HG03175 (cell line): Measurements from ENCODE around the gene ADPRS.

Experiments
- ATAC-seq: cut with Tn5 transposase; IDR thresholded peaks from one replicate; pipeline ENCODE4 v1.9.1; 2021; ENCODE audit warnings: mild to moderate bottlenecking, moderate library complexity; ENCODE audit not compliant: unreplicated experiment

Gene ADPRS, protein sequence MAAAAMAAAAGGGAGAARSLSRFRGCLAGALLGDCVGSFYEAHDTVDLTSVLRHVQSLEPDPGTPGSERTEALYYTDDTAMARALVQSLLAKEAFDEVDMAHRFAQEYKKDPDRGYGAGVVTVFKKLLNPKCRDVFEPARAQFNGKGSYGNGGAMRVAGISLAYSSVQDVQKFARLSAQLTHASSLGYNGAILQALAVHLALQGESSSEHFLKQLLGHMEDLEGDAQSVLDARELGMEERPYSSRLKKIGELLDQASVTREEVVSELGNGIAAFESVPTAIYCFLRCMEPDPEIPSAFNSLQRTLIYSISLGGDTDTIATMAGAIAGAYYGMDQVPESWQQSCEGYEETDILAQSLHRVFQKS

DNA sequence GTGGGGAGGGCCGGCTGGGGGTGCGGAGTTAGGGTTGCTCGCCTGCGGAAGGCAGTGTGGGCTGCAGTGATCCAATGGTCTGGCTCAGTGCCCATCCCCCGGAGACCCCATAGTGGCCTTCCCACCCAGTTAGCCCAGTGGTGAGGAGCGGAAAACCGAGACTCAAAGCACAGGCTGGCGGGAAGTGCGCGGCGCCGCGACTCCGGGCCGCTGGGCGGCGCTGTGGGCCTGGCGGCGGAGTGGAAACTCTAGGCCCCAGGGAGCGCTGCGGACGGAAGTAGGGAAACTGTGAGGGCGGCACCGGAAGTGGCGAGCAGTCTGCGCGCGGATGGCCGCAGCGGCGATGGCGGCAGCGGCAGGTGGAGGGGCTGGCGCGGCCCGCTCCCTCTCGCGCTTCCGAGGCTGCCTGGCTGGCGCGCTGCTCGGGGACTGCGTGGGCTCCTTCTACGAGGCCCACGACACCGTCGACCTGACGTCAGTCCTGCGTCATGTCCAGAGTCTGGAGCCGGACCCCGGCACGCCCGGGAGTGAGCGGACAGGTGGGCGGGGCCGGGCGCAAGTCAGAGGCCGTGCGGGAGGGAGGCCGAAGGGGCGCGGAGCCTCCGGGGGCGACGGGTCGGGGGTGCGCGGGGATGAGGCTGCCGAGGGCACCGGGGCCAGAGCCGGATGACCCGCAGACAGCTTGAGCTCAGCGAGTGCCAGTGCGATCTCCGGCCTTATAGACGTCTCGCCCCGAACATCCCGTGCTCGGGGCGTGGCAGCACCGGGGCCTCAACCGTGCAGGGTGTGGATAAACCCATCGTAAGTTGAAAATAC is at the start of gene ADPRS:
Gene ADPRS, plus strand, starts transcription at position 316 of the 816 bp plus-strand sequence. Its CDS starts 13 bp downstream, at position 329.
- ATAC-seq = peak; percentile 82

DNA sequence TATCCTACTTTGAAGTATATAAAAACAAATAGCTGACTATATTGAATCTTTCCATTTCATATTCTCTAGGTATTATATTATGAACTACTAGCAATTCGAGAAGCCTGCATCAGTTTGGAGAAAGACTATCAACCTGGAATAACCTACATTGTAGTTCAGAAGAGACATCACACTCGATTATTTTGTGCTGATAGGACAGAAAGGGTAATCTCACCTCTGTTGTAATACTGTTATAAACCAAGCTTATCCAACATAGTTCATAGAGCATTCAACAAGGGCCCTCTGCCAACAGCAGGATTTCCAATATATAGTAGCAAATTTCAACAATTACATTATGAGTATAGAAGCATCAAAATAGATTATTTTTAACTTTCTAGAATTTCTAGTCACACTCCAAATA is 48.5 kb upstream of the ADPRS start:
- no peak for ATAC-seq

DNA sequence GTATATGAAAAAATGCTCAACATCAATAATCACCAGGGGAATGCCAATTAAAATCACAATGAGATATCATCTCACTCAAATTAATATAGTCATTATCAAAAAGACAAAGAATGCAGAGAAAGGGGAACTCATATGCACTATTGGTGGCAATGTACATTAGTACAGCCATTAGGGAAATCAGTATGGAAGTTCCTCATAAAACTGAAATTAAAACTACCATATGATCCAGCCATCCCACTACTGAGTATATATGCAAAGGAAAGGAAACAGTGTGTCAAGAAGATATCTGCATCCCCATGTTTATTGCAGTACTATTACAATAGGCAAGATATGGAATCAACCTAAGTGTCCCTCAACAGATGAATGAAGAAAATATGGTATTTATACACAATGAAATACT is 36.9 kb upstream of the ADPRS start:
- no peak for ATAC-seq

DNA sequence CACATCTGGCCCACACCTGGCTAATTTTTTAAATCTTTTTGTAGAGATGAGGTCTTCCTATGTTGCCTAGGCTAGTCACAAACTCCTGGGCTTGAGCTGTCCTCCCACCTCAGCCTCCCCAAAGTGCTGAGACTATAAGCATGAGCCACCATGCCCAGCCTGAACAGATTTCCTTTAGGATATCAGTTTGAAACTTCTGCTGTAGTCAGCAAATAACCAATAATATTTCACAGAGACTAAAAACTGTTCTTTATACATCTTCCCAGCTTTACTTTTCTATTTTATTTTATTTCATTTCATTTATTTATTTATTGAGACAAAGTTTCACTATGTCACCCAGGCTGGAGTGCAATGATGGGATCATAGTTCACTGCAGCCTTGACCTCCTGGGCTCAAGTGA is 34.7 kb upstream of the ADPRS start:
- ATAC-seq = no peak

DNA sequence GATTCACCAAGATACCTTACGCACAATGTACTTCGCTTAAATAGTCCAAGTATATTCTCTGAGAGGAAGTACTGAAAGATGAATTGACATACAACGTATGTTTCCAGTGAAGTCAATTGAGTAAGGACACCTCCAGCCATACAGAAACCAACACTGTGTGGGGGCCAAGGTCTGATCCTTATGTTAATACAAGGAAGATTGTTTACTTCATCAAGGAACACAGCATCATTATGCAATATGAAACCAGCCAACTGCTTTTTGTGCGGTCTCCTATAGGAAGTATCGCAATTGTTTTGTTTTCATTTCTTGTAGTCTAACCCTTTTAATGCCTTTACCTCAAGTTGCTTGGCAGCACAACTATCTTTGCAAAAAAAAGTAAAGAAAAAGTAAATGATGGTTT is 33.0 kb upstream of the ADPRS start:
- no peak for ATAC-seq

DNA sequence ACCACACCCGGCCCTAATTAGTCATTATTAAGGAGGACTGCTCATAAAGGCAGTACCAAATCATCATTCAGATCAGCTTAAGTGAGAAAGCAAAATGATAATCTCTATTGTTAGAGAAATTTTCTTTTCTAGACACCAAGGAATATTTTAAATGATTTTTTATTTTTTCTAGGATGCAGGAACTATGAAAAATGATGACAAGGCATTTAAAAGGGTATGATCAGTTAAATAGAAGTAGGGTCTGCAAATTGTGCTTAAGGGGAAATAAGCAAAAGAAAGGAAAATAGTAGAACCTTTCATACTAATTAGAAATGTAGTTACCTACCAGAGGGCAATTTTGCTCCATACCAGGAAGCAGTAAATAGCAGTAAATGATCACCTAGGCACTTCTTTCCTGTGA is 26.4 kb upstream of the ADPRS start:
- ATAC-seq = no peak

DNA sequence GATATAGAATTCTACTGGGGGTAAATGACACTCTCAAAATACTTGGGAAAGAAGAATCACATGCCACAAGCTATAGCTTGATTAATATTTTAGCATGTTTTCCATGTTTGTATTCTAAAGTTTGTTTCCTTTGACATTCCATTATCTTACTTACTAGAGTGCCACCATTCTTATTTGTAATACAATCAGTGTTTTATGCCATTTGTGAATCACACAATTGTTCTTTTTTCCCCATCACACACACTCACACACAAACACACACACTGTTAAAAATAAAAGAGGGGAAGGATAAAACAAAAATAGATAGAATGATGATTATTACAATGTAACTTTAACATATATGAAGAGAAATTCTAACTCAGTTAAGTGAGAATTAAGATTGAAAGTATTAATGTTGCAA is 20.8 kb upstream of the ADPRS start:
- no peak for ATAC-seq

DNA sequence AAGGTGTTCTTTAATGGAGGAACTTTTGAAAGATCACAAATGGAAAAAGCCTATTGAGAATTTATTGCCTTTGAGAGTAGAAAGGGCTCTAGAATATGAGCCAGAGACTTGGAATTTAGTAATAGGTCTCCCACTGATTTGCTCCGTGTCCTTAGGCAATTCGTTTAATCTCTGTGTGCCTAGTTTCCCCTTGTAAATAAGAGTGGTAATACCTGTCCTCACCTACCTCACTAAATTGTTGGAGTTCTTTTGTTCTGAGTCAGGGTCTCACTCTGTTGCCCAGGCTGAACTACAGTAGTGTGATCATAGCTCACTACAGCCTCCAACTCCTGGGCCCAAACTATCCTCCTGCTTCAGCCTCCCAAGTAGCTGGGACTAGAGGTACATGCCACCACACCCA is 19.8 kb upstream of the ADPRS start:
- ATAC-seq = no peak

DNA sequence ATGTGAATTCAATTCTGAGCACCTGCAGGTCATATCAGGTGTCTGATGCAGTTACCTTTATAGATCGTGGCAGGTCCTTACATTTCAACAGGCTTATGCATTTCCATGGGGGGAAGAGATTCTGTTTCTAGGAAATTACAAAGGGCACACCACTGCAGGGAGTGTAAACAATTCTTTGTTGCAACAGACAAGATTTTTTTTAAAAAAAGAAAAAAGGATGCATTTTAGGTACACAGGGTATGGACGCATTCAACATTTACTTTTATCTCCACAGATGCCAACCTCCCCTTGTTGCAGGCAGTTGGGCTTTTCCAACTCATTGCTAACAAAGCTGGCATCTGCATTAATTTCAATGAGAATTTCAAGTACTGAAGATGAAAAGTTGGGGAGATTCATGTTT is 18.3 kb upstream of the ADPRS start:
- no peak for ATAC-seq

DNA sequence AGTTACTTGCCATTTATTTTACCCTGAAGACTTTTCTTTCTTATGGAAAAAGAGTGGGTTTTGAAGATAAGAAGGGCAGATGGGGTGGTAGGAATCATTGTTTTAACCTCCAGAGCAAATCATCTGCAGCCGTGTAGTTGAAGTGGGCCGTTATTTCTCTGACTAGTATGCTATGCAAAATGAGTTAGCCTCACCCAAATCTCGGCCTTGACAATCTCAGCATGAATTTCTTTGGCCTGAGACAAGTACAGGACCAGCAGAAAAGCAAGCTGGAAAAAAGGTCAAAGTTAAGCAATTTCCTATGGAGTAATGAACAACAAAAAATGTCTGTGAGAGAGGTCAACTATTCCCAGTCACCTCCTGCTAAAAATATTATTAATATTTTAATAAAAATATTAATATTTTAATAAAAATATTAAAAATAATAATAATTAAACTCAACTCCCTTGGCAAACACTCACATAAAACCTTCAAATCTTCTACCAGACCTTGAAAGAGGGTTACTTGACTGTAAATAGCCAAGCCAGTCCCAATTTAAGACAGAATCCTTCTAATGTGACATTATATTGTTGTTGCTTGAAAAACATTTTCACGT is 11.6 kb upstream of the ADPRS start:
- ATAC-seq = no peak

DNA sequence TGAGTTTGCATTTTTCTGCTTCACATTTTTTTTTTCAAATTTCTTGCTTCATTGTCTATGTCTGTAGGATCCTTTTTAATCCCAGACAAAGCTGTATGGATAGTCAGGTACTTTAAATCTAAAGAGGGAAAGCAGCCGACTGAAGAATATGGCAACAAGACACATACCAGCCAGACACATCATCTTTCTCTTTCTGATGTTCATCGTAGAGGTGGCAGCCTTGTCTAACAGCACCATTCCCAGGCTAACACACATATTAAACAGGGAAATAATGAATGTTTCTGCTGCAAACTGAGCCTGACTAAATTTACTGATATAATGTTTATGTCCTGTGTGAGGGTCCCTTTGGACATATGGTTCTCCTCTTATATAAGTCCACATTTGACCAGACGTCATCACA is 8.5 kb upstream of the ADPRS start:
- ATAC-seq = no peak

DNA sequence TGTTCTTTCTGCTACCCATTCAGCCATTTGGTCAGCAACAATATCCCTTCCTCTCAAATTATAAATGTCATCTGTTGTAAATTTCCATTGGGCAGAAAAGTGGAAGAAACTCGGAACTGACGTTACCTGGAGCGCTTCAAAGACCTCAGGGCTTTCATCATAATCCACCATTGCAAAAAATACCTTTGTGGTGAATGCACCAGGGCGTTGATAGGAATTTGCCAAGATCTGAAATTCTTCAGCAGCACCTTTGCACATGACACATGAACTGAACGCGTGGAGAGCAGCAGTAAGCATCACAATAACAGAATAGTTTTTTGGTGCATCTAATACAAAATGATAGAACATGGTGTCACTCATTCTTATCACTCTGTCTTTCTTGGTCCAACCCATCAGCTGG is 7.9 kb upstream of the ADPRS start:
- ATAC-seq = no peak

DNA sequence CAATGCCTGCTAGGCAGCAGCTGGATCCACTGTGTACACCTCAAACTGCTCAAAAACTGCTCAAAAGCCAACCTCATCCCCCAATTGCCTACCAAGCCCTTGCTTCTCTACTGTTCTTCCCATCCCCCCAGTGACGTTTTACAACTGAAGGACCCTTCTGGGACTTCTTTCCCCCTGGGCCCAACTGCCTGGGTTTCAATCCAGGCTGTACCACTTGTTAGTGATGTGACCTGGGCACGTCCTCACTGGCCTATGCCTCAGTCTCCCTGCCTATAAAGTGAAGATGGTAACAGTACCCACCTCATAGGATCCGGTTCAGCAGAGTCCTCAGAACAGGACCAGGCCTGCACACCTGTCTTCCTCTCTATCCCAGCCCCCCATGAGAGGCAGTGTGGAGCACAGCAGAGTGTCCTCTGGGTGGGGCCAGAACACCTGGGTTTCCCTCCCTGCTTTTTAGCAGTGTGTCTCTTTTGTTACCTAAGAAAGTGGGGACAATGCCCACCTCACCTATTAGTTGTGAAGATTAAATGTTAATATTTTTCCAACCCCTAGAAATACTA is 6.7 kb upstream of the ADPRS start:
- ATAC-seq = no peak

DNA sequence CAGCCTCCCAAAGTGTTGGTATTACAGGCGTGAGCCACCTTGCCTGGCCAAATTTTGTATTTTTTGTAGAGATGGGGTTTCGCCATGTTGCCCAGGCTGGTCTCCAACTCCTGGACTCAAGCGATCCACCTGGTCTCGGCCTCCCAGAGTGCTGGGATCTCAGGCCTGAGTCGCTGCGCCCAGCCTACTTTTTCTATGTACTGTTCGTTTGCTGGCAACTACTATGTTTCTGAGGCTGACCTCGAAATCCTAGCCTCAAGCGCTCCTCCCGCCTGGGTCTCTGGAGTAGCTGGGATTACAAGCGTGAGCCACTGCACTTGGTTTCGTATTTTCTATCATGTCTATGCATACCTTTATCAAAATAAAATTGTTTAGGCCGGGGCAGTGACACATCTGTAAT is 5.5 kb upstream of the ADPRS start:
- no peak for ATAC-seq

DNA sequence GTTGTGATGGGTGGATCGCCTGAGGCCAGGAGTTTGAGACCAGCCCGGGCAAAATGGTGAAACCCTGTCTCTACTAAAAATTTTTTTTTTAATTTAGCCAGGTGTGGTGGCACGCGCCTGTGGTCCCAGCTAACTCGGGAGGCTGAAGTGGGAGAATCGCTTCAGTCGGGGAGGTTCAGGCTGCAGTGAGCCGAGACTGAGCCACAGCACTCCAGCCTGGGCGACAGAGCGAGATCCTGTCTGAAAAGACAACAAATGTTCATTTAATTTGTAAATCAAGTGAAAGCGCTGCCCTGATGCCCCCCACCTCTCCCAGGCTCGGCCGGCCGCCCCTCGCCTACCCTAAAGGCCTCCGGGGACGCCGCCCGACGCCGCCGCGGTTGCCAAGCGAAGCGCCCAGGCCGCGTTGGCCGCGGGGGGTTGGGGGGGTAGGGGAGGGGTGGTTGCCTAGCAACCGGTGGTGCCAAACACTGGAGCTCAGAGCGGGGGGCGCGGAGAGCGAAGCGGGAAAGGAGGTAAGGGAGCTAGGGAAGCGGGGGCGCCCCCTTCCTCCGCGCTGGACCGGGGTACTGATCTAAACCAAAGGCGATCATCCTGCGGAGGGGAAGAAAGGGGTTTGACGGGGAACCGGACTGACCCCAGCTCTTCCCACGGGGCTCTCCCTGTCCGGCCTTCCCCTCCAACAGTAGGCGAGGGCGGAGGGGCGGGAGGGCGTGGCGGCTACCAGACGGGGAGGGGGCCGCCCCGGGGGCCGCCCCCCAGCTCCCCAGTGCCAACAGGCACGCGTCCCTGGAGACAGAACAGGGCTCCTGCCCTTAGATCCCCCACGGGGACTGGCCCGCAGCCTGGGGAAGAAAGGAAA is 4.8 kb upstream of the ADPRS start, which contains the start of gene TEKT2:
Gene TEKT2, plus strand, starts transcription at position 460 of the 862 bp plus-strand sequence. CDS start 828 bp downstream, outside the sequence.
- no peak for ATAC-seq

DNA sequence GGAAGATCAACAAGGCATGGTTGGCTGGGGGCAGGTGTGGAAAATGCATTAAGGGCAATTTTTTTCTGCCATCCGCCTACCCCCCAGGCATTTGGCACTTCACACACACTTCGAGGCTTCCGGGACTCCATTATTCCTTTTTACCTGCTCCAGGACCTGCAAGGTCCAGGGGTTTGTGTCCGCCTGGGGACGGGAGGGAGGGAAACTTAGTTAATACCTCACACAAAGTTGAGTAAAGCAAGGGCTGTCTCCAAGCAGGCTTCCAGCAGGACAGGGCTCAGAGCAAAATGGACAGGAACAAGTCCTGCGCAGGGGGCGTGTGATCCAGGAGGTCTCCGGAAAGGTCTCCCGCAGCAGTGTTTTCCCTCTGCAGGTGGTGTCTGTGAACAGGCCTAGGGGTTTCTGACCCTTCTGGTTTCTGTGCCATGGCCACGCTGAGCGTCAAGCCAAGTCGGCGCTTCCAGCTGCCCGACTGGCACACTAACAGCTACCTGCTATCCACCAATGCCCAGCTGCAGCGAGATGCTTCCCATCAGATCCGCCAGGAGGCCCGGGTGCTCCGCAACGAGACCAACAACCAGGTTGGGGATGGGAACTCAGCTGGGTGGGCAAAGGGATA is 4.1 kb upstream of the ADPRS start:
- no peak for ATAC-seq

DNA sequence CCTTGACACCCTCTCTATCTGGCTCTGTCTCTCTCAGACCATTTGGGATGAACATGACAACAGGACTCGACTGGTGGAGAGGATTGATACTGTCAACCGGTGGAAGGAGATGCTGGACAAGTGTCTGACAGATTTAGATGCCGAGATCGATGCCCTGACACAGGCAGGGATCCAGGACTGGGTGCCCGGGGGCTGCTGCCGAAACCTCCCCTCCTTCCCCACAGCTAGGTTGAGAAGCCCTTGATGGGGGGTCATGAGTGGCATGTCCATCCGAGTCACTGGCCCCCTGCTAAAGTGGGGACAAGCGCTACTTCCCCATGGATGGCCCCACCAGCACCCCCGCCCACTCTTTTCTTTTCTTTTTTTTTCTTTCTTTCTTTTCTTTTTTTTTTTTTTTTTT is 3.6 kb upstream of the ADPRS start:
- no peak for ATAC-seq

DNA sequence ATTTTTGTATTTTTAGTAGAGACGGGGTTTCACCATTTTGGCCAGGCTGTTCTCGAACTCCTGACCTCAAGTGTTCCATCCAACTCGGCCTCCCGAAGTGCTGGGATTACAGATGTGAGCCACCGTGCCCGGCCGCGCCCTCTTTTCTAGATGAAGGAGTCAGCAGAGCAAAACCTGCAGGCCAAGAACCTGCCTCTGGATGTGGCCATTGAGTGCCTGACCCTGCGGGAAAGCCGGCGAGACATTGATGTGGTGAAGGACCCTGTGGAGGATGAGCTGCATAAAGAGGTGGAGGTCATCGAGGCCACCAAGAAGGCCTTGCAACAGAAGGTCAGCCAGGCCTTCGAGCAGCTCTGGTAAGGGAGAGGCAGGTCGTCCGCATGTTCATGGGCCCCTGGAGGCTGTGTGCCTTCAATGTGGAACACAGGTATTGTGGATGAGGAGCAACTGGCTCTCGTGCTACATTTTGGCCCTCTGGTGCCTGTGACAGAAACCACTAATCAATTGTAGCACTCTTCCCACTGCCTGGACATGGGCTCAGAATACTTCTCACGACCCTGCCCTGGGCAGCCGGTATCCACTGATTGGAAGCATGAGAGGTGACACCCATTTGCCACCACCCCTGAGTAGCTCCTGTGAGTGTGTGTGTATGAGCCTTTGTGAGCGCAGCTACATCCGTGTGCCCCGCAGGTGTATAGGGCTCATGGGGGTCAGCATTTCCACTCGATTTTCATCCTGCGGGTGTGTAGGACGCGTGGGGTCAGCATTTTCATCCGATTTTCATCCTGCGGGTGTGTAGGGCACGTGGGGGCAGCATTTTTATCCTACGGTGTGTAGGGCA is 2.8 kb upstream of the ADPRS start:
- no peak for ATAC-seq

DNA sequence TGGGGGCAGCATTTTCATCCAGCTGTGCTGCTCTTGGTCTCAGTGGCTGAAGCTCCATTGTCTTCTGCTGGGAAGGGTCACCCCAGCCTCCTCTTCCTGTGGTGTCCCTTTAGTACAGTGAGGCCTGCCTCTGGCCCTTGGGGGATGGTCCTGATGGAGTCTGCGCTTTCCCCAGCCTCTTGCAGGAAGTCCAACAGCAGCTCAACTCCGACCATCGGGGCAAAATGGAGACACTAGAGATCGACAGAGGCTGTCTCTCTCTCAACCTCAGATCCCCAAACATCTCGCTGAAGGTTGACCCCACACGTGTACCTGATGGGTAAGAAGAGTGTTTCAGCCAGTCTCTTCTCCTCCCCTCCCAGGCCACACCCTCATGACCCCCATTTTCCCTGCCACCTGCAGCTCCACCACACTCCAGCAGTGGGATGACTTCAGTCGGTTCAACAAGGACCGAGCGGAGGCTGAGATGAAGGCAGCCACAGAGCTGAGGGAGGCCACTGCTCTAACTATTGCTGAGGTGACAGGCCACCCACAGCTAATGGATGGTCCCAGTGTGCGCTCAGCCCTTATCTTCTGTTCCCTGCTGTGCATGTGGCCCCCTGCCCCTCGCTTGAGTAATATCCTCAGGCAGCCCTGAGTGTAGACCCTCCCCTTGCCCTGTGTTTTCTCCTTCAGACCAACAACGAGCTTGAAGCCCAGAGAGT is 2.0 kb upstream of the ADPRS start:
- no peak for ATAC-seq
